Measurements from ENCODE around the gene TBC1D16. TPM values are rescaled to one million over a fixed set of nuclear protein-coding genes. Genes with fewer than 3 reads are reported as not detected.

Gene TBC1D16
- total RNA-seq, 1 donor from 2014 or later: 21.2 TPM

DNA sequence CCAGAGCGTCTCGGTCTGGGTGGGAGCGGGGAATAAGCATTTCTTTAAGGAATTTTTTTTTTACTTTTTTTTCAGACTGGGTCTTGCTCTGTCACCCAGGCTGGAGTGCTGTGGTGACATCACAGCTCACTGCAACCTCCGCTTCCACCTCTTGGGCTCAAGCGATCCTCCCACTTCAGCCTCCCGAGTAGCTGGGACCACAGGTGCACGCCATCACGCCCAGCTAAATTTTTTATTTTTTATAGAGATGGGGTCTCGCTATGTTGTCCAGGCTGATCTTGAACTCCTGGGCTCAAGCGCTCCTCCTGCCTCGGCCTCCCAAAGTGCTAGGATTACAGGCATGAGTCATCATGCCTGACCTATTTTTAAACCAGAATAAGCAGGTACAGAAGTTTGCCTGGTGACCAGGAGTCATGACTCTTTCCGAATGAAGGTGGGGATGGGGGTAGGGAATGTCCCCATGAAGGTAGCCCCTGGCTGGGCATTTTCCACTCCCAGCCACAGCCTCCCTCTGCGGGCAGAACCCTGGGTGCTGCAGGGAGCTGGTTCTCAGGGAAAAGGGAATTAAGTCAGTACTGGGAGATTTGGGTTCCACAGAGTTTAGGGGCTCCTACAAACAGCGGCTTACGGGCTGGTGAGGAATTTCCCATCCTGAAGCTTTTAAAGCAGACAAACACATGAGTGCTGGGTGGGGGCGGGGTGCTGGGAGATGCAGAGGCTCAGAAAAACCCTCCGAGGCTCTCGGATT is 48.3 kb downstream of the TBC1D16 start:
- Histone ChIP-seq H3K27me3 (peaks cover 4% of the 10 kb centered on the region), H4K20me1 (ENCODE audit: low read depth) (peaks cover 61% of the 10 kb centered on the region), H3K9ac (no peak overlapping the region), H2AFZ (replicated peaks) (no peak overlapping the region), H3K36me3 (no peaks in the 10 kb centered on the region), H3K4me1 (peaks cover 25% of the 10 kb centered on the region), H3K9me3 (ENCODE audit: low read depth) (no peaks in the 10 kb centered on the region), H3K27ac (no peak overlapping the region), H3K79me2 (ENCODE audit: low read depth) (peaks cover 9% of the 10 kb centered on the region), H3F3A (ENCODE audit: low read depth) (no peaks in the 10 kb centered on the region), H3K4me2 (no peak overlapping the region), H3K4me3 (no peak overlapping the region)
- H3K27ac Mint-ChIP-seq: no peak overlapping the region
- peaks cover 5% of the 10 kb centered on the region for H3K36me3 Mint-ChIP-seq
- DNase-seq (ENCODE audit: low spot score): peak; percentile 30
- H3K4me3 Mint-ChIP-seq: no peak overlapping the region
- no peaks in the 10 kb centered on the region for H3K9me3 Mint-ChIP-seq
- H3K4me1 Mint-ChIP-seq: peaks cover 54% of the 10 kb centered on the region
- TF ChIP-seq, protein P1, sequence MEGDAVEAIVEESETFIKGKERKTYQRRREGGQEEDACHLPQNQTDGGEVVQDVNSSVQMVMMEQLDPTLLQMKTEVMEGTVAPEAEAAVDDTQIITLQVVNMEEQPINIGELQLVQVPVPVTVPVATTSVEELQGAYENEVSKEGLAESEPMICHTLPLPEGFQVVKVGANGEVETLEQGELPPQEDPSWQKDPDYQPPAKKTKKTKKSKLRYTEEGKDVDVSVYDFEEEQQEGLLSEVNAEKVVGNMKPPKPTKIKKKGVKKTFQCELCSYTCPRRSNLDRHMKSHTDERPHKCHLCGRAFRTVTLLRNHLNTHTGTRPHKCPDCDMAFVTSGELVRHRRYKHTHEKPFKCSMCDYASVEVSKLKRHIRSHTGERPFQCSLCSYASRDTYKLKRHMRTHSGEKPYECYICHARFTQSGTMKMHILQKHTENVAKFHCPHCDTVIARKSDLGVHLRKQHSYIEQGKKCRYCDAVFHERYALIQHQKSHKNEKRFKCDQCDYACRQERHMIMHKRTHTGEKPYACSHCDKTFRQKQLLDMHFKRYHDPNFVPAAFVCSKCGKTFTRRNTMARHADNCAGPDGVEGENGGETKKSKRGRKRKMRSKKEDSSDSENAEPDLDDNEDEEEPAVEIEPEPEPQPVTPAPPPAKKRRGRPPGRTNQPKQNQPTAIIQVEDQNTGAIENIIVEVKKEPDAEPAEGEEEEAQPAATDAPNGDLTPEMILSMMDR (IDR thresholded peaks at IDR 0.05): no peak
- TF ChIP-seq EZH2 (IDR thresholded peaks at IDR 0.05) (no peak), EZH2phosphoT487 (IDR thresholded peaks at IDR 0.05) (no peak)
- H3K27me3 Mint-ChIP-seq (ENCODE audit: insufficient read depth, low read depth): peaks cover 5% of the 10 kb centered on the region

DNA sequence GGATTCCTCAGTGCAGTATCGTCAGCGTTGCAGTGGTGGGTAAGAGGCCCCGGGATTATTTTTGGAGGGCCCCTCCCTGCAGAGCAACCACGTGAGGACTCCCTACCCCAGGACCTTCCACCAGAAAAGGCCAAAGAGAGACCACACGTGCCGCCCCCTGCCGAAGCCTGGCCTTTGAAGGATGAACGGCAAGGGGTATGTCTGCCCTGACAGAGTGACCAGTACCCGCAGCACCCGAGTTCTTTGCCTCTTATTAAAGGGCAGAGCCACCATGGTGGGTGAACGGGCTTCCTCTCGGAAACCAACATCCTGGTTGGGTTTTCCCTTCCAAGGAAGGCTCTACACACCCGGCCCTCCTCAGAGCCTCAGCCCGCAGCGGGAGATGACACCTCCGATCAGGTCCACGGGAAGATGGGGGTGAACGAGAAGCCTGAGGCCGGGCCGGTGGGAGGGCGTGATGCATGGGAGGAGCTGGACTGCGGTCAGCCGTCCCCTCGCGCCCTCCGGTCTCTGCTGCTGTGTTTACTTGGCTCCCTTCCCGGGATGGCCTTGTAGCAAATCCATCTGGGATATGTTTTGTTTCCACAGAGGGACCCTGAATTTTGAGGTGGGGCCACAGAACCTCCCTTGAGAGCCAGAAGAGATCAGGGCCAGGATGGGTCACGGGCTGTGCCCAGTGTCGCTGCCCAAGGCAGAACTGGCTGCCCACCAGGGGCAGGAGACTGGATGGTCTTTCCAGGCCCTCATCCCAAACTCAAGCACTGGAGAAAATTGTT is 49.1 kb downstream of the TBC1D16 start:
- H3K36me3 ChIP-seq: no peaks in the 10 kb centered on the region
- no peak overlapping the region for H2AFZ ChIP-seq (replicated peaks)
- H3K4me1 ChIP-seq: peaks cover 25% of the 10 kb centered on the region
- H3K27ac ChIP-seq: no peak overlapping the region
- H3K27ac Mint-ChIP-seq: no peak overlapping the region
- H3F3A ChIP-seq (ENCODE audit: low read depth): peaks cover 4% of the 10 kb centered on the region
- H3K9me3 Mint-ChIP-seq: no peaks in the 10 kb centered on the region
- H4K20me1 ChIP-seq (ENCODE audit: low read depth): peaks cover 69% of the 10 kb centered on the region
- DNase-seq (ENCODE audit: low spot score): no peak
- H3K9ac ChIP-seq: no peak overlapping the region
- peaks cover 9% of the 10 kb centered on the region for H3K79me2 ChIP-seq (ENCODE audit: low read depth)
- H3K36me3 Mint-ChIP-seq: peaks cover 5% of the 10 kb centered on the region
- H3K4me3 ChIP-seq: no peak overlapping the region
- TF ChIP-seq EZH2phosphoT487 (IDR thresholded peaks at IDR 0.05): no peak
- H3K27me3 ChIP-seq: no peaks in the 10 kb centered on the region
- H3K9me3 ChIP-seq (ENCODE audit: low read depth): no peaks in the 10 kb centered on the region
- H3K27me3 Mint-ChIP-seq (ENCODE audit: insufficient read depth, low read depth): peaks cover 5% of the 10 kb centered on the region
- peaks cover 52% of the 10 kb centered on the region for H3K4me1 Mint-ChIP-seq
- no peak overlapping the region for H3K4me3 Mint-ChIP-seq
- H3K4me2 ChIP-seq: no peak overlapping the region

DNA sequence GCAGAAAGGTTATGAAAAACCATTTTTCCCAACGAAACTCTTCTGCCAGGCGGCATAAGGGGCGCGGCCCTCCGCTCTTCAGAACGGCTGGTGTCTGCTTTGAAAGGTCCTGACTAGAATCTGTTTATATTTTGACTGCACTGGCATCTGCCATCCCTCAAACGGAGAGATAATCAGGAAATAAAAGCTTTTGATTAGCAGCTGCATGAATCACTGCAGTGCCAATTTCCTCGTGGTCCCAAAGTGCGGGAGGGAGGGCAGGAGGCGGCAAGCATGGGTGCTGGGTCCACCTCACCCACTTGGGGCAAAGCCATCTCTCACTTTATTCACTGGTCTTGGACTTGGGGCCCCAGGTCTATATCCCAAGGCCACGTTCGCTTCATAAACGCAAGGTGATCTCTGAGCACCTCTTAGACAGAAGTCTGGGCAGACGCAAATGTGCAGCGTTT is 49.7 kb downstream of the TBC1D16 start:
- Mint-ChIP-seq H3K27ac (no peak overlapping the region), H3K4me3 (no peak overlapping the region), H3K9me3 (no peaks in the 10 kb centered on the region), H3K27me3 (ENCODE audit: insufficient read depth, low read depth) (peaks cover 5% of the 10 kb centered on the region), H3K36me3 (peaks cover 8% of the 10 kb centered on the region), H3K4me1 (peaks cover 53% of the 10 kb centered on the region)
- peaks cover 26% of the 10 kb centered on the region for H3K4me1 ChIP-seq
- no peaks in the 10 kb centered on the region for H3K9me3 ChIP-seq (ENCODE audit: low read depth)
- DNase-seq (ENCODE audit: low spot score): no peak
- H4K20me1 ChIP-seq (ENCODE audit: low read depth): peaks cover 68% of the 10 kb centered on the region
- no peaks in the 10 kb centered on the region for H3K27me3 ChIP-seq
- H3K36me3 ChIP-seq: no peaks in the 10 kb centered on the region
- TF ChIP-seq, protein P1 (IDR thresholded peaks at IDR 0.05): no peak
- TF ChIP-seq EZH2phosphoT487 (IDR thresholded peaks at IDR 0.05) (no peak), EZH2 (IDR thresholded peaks at IDR 0.05) (no peak)
- no peak overlapping the region for H3K27ac ChIP-seq
- H3K79me2 ChIP-seq (ENCODE audit: low read depth): peaks cover 9% of the 10 kb centered on the region
- peaks cover 10% of the 10 kb centered on the region for H3F3A ChIP-seq (ENCODE audit: low read depth)
- H3K4me2 ChIP-seq: no peak overlapping the region
- no peak overlapping the region for H2AFZ ChIP-seq (replicated peaks)
- H3K4me3 ChIP-seq: no peak overlapping the region
- H3K9ac ChIP-seq: no peak overlapping the region
